Measurements from ENCODE around the gene OTOG.

DNA sequence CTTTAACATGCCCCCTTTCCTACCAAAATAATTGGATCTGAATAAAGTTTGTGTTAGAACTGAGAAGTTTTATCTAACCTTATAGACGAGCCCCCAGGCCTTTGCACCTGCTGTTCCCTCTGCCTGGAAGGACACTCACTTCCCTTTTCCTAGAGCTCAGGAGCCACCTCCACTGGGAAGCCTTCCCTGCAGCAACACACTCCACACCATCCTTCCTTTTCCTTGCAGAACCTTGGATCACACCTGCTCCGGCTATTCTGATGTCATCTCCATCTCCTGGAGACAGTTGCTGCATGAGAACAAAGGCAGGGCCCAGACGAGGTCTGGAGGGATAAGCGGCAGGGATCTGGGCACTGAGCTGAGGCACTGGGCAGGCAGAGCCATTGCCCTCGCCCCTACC, 149.7 kb downstream of the OTOG start:
- no peak for TF ChIP-seq EZH2 (IDR thresholded peaks at IDR 0.05; ENCODE audit: insufficient read depth, poor library complexity, severe bottlenecking)
- TF ChIP-seq EZH2phosphoT487 (IDR thresholded peaks at IDR 0.05; ENCODE audit: insufficient read depth, low read depth), result no peak

Data from GM23248 (cell line).